H1 (cell line): Measurements from ENCODE around the gene RUNX1. TPM values are rescaled to one million over a fixed set of nuclear protein-coding genes. Genes with fewer than 3 reads are reported as not detected.

Experiments used
- CTCF ChIA-PET: fragments of 300-600 bp; sonication (Branson Sonifier 250); formaldehyde crosslinking; loops from one replicate; lab custom pipeline; 2021; ENCODE audit not compliant: partially characterized antibody; lab: Charles Lee
- POLR2A ChIA-PET: fragments of 300-600 bp; sonication (Branson Sonifier 250); formaldehyde crosslinking; loops from one replicate; lab custom pipeline; 2021; ENCODE audit warnings: inconsistent platforms; ENCODE audit not compliant: partially characterized antibody; lab: Charles Lee
- DNase-seq, 2 experiments: peaks; one replicate each; pipeline versions ENCODE4 v3.0.0 to v3.0.0-alpha.2; 2010 to 2022; ENCODE audit warnings: low spot score in 2 of 2, low read depth in 1 of 2, mixed read lengths in 1 of 2
- FAIRE-seq: peaks from 2 replicates; lab custom pipeline; 2011; peaks lifted over from hg19 to GRCh38; lab: Jason Lieb, UNC
- H2AFZ ChIP-seq: 2 replicates; pipeline ENCODE4 v1.8.1; 2012; ENCODE audit warnings: low read length, inconsistent platforms
- H2AK5ac ChIP-seq: 2 replicates; pipeline ENCODE4 v1.6.1; 2013; ENCODE audit warnings: low read depth, low read length
- H2BK120ac ChIP-seq: replicated peaks from 2 replicates; pipeline ENCODE3; 2013; ENCODE audit warnings: low read depth, low read length, inconsistent platforms
- H2BK12ac ChIP-seq: 2 replicates; pipeline ENCODE4 v1.6.1; 2013; ENCODE audit warnings: low read depth, low read length
- H2BK15ac ChIP-seq: 2 replicates; pipeline ENCODE4 v1.6.1; 2013; ENCODE audit warnings: low read length
- H2BK20ac ChIP-seq: 2 replicates; pipeline ENCODE4 v1.6.1; 2013; ENCODE audit warnings: low read length
- H2BK5ac ChIP-seq: 2 replicates; pipeline ENCODE4 v1.6.1; 2013; ENCODE audit warnings: low read depth, low read length
- H3K14ac ChIP-seq: 2 replicates; pipeline ENCODE4 v1.6.1; 2013; ENCODE audit warnings: inconsistent platforms; ENCODE audit not compliant: insufficient read length
- H3K18ac ChIP-seq: 2 replicates; pipeline ENCODE4 v1.6.1; 2013; ENCODE audit warnings: low read length; ENCODE audit errors: extremely low read depth
- H3K23ac ChIP-seq: 2 replicates; pipeline ENCODE4 v1.6.1; 2013; ENCODE audit warnings: inconsistent platforms; ENCODE audit not compliant: insufficient read length
- H3K23me2 ChIP-seq: 2 replicates; pipeline ENCODE4 v1.6.1; 2013; ENCODE audit warnings: low read depth, low read length
- H3K27ac ChIP-seq: 2 replicates; pipeline ENCODE4 v1.6.1; 2011; ENCODE audit warnings: low read depth, low read length, inconsistent platforms
- H3K27me3 ChIP-seq, 4 experiments: replicated peaks in 1 of 4; 1 replicate in 1 of 4; 2 replicates in 3 of 4; pipeline versions ENCODE4 v1.6.1 to v1.8.1; 2011 to 2013; ENCODE audit warnings: low read length in 3 of 4, mild to moderate bottlenecking in 3 of 4, inconsistent platforms in 2 of 4, mixed read lengths in 2 of 4, moderate library complexity in 1 of 4; ENCODE audit not compliant: control insufficient read depth in 3 of 4, insufficient read depth in 3 of 4; ENCODE audit errors: extremely low read depth in 1 of 4
- H3K36me3 ChIP-seq, 4 experiments: 2 replicates each; pipeline versions ENCODE4 v1.6.1 to v1.8.1; 2011 to 2013; ENCODE audit warnings: mild to moderate bottlenecking in 4 of 4, low read length in 3 of 4, moderate library complexity in 2 of 4, control low read depth in 1 of 4, inconsistent platforms in 1 of 4; ENCODE audit not compliant: insufficient read depth in 4 of 4, control insufficient read depth in 2 of 4
- H3K4ac ChIP-seq: replicated peaks from 2 replicates; pipeline ENCODE3; 2013; ENCODE audit warnings: low read length, low read depth, mixed read lengths, inconsistent platforms; ENCODE audit not compliant: insufficient read length
- H3K4me1 ChIP-seq, 4 experiments: replicated peaks in 1 of 4; 1 replicate in 1 of 4; 2 replicates in 3 of 4; pipeline versions ENCODE4 v1.6.1 to v1.8.1; 2011 to 2013; ENCODE audit warnings: low read length in 3 of 4, inconsistent platforms in 2 of 4, mixed read lengths in 1 of 4; ENCODE audit not compliant: insufficient read depth in 4 of 4, control insufficient read depth in 3 of 4
- H3K4me2 ChIP-seq, 2 experiments: 2 replicates each; pipeline versions ENCODE4 v1.6.1 to v1.8.1; 2011 to 2013; ENCODE audit warnings: low read depth in 2 of 2, low read length in 2 of 2, control low read depth in 1 of 2, inconsistent platforms in 1 of 2, mild to moderate bottlenecking in 1 of 2; ENCODE audit not compliant: insufficient read depth in 1 of 2
- H3K4me3 ChIP-seq, 4 experiments: fragments of 200-600, 300-600 bp in 1 of 4; sonication (generic), shearing (Covaris generic), sonication (Bioruptor Twin) in 1 of 4; 2 replicates each; pipeline versions ENCODE4 v1.5.1 to v1.8.1; 2011 to 2016; ENCODE audit warnings: low read length in 4 of 4, low read depth in 3 of 4, control low read depth in 2 of 4, inconsistent platforms in 2 of 4, mild to moderate bottlenecking in 2 of 4, mixed read lengths in 1 of 4, moderate library complexity in 1 of 4; ENCODE audit not compliant: insufficient read depth in 2 of 4; ENCODE audit errors: extremely low read depth in 1 of 4
- H3K56ac ChIP-seq: replicated peaks from 2 replicates; pipeline ENCODE3; 2013; ENCODE audit warnings: low read depth, mild to moderate bottlenecking, mixed read lengths, low read length, inconsistent platforms; ENCODE audit not compliant: insufficient read length
- H3K79me1 ChIP-seq: 2 replicates; pipeline ENCODE4 v1.6.1; 2013; ENCODE audit warnings: low read depth, low read length, control low read depth
- H3K79me2 ChIP-seq, 2 experiments: 2 replicates each; pipeline versions ENCODE4 v1.6.1 to v1.8.1; 2012 to 2013; ENCODE audit warnings: low read length in 2 of 2, mild to moderate bottlenecking in 2 of 2, inconsistent platforms in 1 of 2; ENCODE audit not compliant: insufficient read depth in 2 of 2, control insufficient read depth in 1 of 2
- H3K9ac ChIP-seq, 4 experiments: replicated peaks in 1 of 4; 1 replicate in 1 of 4; 2 replicates in 3 of 4; pipeline versions ENCODE4 v1.6.1 to v1.8.1; 2011 to 2013; ENCODE audit warnings: low read depth in 3 of 4, low read length in 3 of 4, control low read depth in 2 of 4, mild to moderate bottlenecking in 2 of 4, moderate library complexity in 2 of 4, inconsistent platforms in 1 of 4; ENCODE audit errors: extremely low read depth in 1 of 4
- H3K9me3 ChIP-seq, 2 experiments: 2 replicates each; pipeline versions ENCODE4 v1.6.1 to v1.8.1; 2012 to 2013; ENCODE audit warnings: mild to moderate bottlenecking in 2 of 2, moderate library complexity in 2 of 2, control low read depth in 1 of 2, inconsistent platforms in 1 of 2, low read depth in 1 of 2, low read length in 1 of 2, mixed read lengths in 1 of 2; ENCODE audit not compliant: insufficient read depth in 2 of 2
- H4K20me1 ChIP-seq, 2 experiments: replicated peaks in 1 of 2; 2 replicates each; pipeline versions ENCODE3 to v1.8.1; 2011 to 2013; ENCODE audit warnings: inconsistent platforms in 2 of 2, low read length in 2 of 2, mild to moderate bottlenecking in 1 of 2; ENCODE audit not compliant: insufficient read depth in 2 of 2, control insufficient read depth in 1 of 2
- H4K5ac ChIP-seq: 2 replicates; pipeline ENCODE4 v1.6.1; 2013; ENCODE audit warnings: low read length, low read depth, mixed read lengths, inconsistent platforms; ENCODE audit not compliant: insufficient read length
- H4K8ac ChIP-seq: 2 replicates; pipeline ENCODE4 v1.8.0; 2013; ENCODE audit warnings: mild to moderate bottlenecking, moderate library complexity, low read length, inconsistent platforms; ENCODE audit not compliant: insufficient read depth; ENCODE audit errors: extremely low read depth
- H4K91ac ChIP-seq: replicated peaks from 2 replicates; pipeline ENCODE3; 2013; ENCODE audit warnings: low read length, mixed read lengths, inconsistent platforms; ENCODE audit not compliant: insufficient read length
- CBX8 ChIP-seq: fragments of 300-800, 300-1000 bp; sonication (generic); IDR thresholded peaks from 2 replicates; pipeline ENCODE4 v1.7.1; 2016; ENCODE audit warnings: low read depth, low read length, borderline replicate concordance
- CHD1 ChIP-seq: IDR thresholded peaks from 2 replicates; pipeline ENCODE4 v1.6.1; 2012; ENCODE audit warnings: low read depth, low read length, improper control_type of control experiment
- KDM1A ChIP-seq: fragments of 200-600, 300-600 bp; sonication (generic); IDR thresholded peaks from 2 replicates; pipeline ENCODE4 v1.7.1; 2016; ENCODE audit warnings: mild to moderate bottlenecking, low read length, borderline replicate concordance
- RBBP5 ChIP-seq: IDR thresholded peaks from 2 replicates; pipeline ENCODE4 v1.7.1; 2012; ENCODE audit warnings: low read depth, mild to moderate bottlenecking, inconsistent platforms, low read length, moderate library complexity, borderline replicate concordance
- SIX5 ChIP-seq: IDR thresholded peaks from 2 replicates; pipeline ENCODE4 v1.6.1; 2011; ENCODE audit warnings: mild to moderate bottlenecking, low read depth, low read length
- SUZ12 ChIP-seq: fragments of 200-600 bp; sonication (generic); IDR thresholded peaks from 2 replicates; pipeline ENCODE4 v1.6.1; 2012; ENCODE audit warnings: mild to moderate bottlenecking, inconsistent platforms, low read length, moderate library complexity, mixed read lengths
- TAF1 ChIP-seq: IDR thresholded peaks from 2 replicates; pipeline ENCODE4 v1.6.1; 2011; ENCODE audit warnings: mild to moderate bottlenecking, low read depth, low read length
- polyA plus RNA-seq, 7 experiments: library from polyadenylated mRNA; depleted of rRNA in 3 of 7; stranded (reverse) in 5 of 7; unstranded in 2 of 7; fragments of >200 nt in 5 of 7; fragments of 200-250 nt in 2 of 7; gene quantifications; 1 replicate in 5 of 7; 2 replicates in 1 of 7; 4 replicates in 1 of 7; pipeline versions ENCODE4 v1.2.1 to v1.2.3, GENCODE V29; 2011 to 2013; ENCODE audit warnings: missing spikeins in 2 of 7, mixed read lengths in 2 of 7
- total RNA-seq: library from RNA; stranded (reverse); fragmentation: NEBNext Ultra II Directional; extraction: Animal tissue kit (Norgen Biotek cat#: 25700); gene quantifications from 2 replicates; pipeline ENCODE4 v1.2.1, GENCODE V29; 2021
- TF ChIP-seq, protein P1 (sequence below): IDR thresholded peaks from 2 replicates; pipeline ENCODE4 v1.6.1; 2012; ENCODE audit warnings: low read length, inconsistent platforms
- TF ChIP-seq, protein P2 (sequence below): IDR thresholded peaks from 2 replicates; pipeline ENCODE4 v1.6.1; 2011; ENCODE audit warnings: low read length, improper control_type of control experiment
- TF ChIP-seq, protein P3 (sequence below): IDR thresholded peaks from 2 replicates; pipeline ENCODE4 v1.6.1; 2011; ENCODE audit warnings: low read depth, mild to moderate bottlenecking, low read length; ENCODE audit not compliant: insufficient read depth
- TF ChIP-seq, protein P4 (sequence below): IDR thresholded peaks from 2 replicates; pipeline ENCODE4 v1.6.1; 2012; ENCODE audit warnings: inconsistent platforms

Gene RUNX1
- total and polyA plus RNA-seq, 2 of the 8 experiments (the other 6 are each of a cell fraction or from before 2014, with no cell fraction given), result 0.20 to 0.60 TPM

DNA sequence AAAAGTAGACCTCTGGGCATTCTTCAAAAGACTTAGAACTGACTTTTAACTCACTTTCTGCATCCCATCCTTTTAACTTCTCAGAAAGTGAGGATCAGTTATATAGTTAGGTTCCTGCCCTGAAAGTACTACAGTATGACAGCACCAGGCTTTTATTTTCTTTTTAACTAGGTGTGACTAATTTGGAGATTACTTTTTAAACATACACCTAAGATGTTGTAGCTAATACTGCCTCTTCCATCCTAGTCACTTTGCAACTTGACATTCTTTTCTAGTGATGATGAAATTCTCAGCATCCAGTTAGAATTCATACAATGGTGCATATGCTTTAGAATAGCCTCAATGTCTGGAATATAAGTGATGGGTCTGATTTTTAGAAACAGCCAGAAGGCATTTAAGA lies 24.6 kb downstream of the RUNX1 start:
- no peak for FAIRE-seq
- H3K27me3 ChIP-seq, result peaks cover 0 to 11% (median 8%) of the 10 kb centered on the region in 4 experiments; a peak in 6 of 7 replicates
- no peaks in the 10 kb centered on the region for H3K36me3 ChIP-seq
- ChIA-PET CTCF (interaction anchor here (1.0 kb wide), 1 partner anchor 1075 kb away, joined by 3 read pairs; no protein-coding TSS in a partner anchor), POLR2A (no interaction called here)
- H3K4me2 ChIP-seq, result no peak overlapping the region
- no peaks in the 10 kb centered on the region for H3K79me1 ChIP-seq
- no peak overlapping the region for H3K4ac ChIP-seq
- H3K4me1 ChIP-seq, result peaks cover 0 to 6% (median under 1%) of the 10 kb centered on the region in 4 experiments; a peak in 2 of 7 replicates
- H3K27ac ChIP-seq, result no peak overlapping the region
- no peak overlapping the region for H3K4me3 ChIP-seq
- no peak overlapping the region for H2BK120ac ChIP-seq
- H3K23me2 ChIP-seq, result peaks cover 3% of the 10 kb centered on the region; the same call in 1 of the 2 replicates
- no peak overlapping the region for H4K5ac ChIP-seq
- no peak overlapping the region for H2AK5ac ChIP-seq
- no peak overlapping the region for H2BK12ac ChIP-seq
- no peak overlapping the region for H4K8ac ChIP-seq
- H2BK5ac ChIP-seq, result no peak overlapping the region
- H2BK20ac ChIP-seq, result no peak overlapping the region
- no peak overlapping the region for H4K91ac ChIP-seq
- no peak overlapping the region for H3K56ac ChIP-seq
- H2AFZ ChIP-seq, result no peak overlapping the region
- H3K14ac ChIP-seq, result no peak overlapping the region
- no peaks in the 10 kb centered on the region for H4K20me1 ChIP-seq
- H3K9ac ChIP-seq, result no peak overlapping the region
- no peak for DNase-seq
- no peak overlapping the region for H2BK15ac ChIP-seq
- H3K23ac ChIP-seq, result no peak overlapping the region
- peaks cover 0 to 2% of the 10 kb centered on the region in 2 experiments; a peak in 1 of 4 replicates for H3K9me3 ChIP-seq
- H3K18ac ChIP-seq, result no peak overlapping the region
- no peaks in the 10 kb centered on the region for H3K79me2 ChIP-seq
- TF ChIP-seq SUZ12 (no peak), TAF1 (no peak), RBBP5 (no peak), CBX8 (no peak), KDM1A (no peak), CHD1 (no peak), SIX5 (no peak)
- TF ChIP-seq, protein P1, sequence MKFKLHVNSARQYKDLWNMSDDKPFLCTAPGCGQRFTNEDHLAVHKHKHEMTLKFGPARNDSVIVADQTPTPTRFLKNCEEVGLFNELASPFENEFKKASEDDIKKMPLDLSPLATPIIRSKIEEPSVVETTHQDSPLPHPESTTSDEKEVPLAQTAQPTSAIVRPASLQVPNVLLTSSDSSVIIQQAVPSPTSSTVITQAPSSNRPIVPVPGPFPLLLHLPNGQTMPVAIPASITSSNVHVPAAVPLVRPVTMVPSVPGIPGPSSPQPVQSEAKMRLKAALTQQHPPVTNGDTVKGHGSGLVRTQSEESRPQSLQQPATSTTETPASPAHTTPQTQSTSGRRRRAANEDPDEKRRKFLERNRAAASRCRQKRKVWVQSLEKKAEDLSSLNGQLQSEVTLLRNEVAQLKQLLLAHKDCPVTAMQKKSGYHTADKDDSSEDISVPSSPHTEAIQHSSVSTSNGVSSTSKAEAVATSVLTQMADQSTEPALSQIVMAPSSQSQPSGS, result no peak
- TF ChIP-seq, protein P2, sequence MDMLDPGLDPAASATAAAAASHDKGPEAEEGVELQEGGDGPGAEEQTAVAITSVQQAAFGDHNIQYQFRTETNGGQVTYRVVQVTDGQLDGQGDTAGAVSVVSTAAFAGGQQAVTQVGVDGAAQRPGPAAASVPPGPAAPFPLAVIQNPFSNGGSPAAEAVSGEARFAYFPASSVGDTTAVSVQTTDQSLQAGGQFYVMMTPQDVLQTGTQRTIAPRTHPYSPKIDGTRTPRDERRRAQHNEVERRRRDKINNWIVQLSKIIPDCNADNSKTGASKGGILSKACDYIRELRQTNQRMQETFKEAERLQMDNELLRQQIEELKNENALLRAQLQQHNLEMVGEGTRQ, result no peak
- TF ChIP-seq, protein P3, sequence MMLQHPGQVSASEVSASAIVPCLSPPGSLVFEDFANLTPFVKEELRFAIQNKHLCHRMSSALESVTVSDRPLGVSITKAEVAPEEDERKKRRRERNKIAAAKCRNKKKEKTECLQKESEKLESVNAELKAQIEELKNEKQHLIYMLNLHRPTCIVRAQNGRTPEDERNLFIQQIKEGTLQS, result no peak
- TF ChIP-seq, protein P4, sequence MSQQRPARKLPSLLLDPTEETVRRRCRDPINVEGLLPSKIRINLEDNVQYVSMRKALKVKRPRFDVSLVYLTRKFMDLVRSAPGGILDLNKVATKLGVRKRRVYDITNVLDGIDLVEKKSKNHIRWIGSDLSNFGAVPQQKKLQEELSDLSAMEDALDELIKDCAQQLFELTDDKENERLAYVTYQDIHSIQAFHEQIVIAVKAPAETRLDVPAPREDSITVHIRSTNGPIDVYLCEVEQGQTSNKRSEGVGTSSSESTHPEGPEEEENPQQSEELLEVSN, result no peak
